ENCODE results near the gene PTPRD. TPM values are rescaled to one million over a fixed set of nuclear protein-coding genes. Genes with fewer than 3 reads are reported as not detected.

PTPRD gene
- total and polyA plus RNA-seq, 10 donors = 0.08 to 11.7 (median 2.9) TPM

DNA sequence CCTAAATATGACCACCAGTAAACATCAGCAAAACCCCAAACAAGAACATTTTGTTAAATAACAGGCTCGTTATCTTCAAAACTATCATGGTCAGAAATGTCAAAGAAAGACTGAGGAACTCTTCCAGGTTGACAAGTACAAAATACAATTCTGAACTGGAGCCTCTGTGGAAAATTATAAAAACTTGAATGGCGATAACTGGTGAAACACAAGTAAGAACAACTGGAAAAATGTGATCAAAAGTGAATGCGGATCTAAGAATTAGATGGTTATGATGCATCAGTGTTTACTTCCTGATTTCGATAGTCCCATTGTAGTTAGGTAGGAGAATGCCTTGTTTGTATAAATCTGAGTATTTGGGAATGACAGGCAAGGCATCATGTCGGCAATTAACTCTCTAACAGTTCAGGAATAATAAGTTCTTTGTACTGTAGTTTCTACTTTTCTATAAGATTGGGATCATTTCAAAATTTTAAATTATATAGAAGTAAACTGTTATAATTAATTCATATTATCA, 2073.1 kb downstream of the PTPRD start:
- TF ChIP-seq POLR2AphosphoS5 (IDR thresholded peaks at IDR 0.05) = no peak
- TF ChIP-seq POLR2A (IDR thresholded peaks at IDR 0.05) = no peak
- TF ChIP-seq, protein P1, sequence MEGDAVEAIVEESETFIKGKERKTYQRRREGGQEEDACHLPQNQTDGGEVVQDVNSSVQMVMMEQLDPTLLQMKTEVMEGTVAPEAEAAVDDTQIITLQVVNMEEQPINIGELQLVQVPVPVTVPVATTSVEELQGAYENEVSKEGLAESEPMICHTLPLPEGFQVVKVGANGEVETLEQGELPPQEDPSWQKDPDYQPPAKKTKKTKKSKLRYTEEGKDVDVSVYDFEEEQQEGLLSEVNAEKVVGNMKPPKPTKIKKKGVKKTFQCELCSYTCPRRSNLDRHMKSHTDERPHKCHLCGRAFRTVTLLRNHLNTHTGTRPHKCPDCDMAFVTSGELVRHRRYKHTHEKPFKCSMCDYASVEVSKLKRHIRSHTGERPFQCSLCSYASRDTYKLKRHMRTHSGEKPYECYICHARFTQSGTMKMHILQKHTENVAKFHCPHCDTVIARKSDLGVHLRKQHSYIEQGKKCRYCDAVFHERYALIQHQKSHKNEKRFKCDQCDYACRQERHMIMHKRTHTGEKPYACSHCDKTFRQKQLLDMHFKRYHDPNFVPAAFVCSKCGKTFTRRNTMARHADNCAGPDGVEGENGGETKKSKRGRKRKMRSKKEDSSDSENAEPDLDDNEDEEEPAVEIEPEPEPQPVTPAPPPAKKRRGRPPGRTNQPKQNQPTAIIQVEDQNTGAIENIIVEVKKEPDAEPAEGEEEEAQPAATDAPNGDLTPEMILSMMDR (IDR thresholded peaks at IDR 0.05 in 8 of 11, conservative IDR thresholded peaks at IDR 0.05 in 3 of 11) = no peak
- Histone ChIP-seq H3K27me3 (replicated peaks in 1 of 7) (no peaks in the 10 kb centered on the region), H3K4me3 (no peak overlapping the region), H3K27ac (no peak overlapping the region), H3K9me3 (no peaks in the 10 kb centered on the region), H3K36me3 (no peaks in the 10 kb centered on the region), H3K4me1 (no peaks in the 10 kb centered on the region)
- no peak for DNase-seq
- intact Hi-C loops (cut with DNase I; ENCODE audit: low total_unique reads) = no loop called here
- WGBS, 5 donors = 82 to 92% (median 85%) methylated on average over 5 of the region's 5 CpGs

DNA sequence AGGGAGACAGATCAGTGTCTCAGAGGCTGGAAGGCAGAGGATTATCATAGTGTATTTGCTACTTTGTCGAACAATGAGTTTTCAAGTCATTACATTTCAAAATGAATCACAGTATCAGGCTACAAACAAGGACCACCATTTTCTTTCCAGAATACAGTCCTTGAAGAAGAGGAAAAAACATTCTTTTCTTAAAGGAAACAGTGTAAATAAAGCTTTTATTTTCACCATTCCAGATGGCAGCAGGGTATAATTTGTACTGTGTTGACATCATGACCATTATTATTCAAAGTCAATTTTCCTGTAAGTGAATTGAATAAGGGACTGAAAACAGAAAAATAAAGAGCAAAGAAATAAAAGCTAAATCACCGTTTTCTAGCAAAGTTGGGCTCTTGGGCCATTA, 2076.0 kb downstream of the PTPRD start:
- DNase-seq = no peak
- no peaks in the 10 kb centered on the region for H3K9me3 ChIP-seq
- TF ChIP-seq POLR2AphosphoS5 (IDR thresholded peaks at IDR 0.05) (no peak), POLR2A (IDR thresholded peaks at IDR 0.05) (no peak)
- TF ChIP-seq, protein P1 (IDR thresholded peaks at IDR 0.05 in 8 of 11, conservative IDR thresholded peaks at IDR 0.05 in 3 of 11) = no peak
- H3K27me3 ChIP-seq (replicated peaks in 1 of 7) = no peaks in the 10 kb centered on the region
- no peak overlapping the region for H3K27ac ChIP-seq
- H3K4me3 ChIP-seq = no peak overlapping the region
- no peaks in the 10 kb centered on the region for H3K4me1 ChIP-seq
- intact Hi-C loops (cut with DNase I; ENCODE audit: low total_unique reads) = no loop called here
- H3K36me3 ChIP-seq = no peaks in the 10 kb centered on the region
- WGBS, 5 donors = 86 to 91% (median 91%) methylated on average over 2 of the region's 2 CpGs

DNA sequence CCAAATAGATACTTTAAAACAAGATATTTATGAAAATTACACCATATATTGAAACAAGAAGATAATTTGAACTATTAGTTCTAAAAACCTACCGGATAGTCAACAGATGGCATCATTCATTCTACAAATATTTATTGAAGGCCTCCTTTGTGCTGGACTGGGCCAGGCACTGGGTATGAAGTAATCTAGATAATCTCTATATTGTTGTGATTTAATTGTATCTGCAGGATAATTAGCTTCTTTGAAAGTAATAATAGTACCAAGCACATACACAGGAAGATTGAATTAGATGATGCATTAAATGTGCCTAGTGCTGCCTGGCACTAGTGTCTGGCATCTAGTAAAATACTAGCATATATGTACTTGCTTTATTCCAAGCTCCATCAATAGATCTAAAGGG, 2078.0 kb downstream of the PTPRD start:
- Histone ChIP-seq H3K27me3 (replicated peaks in 1 of 7) (no peaks in the 10 kb centered on the region), H3K9me3 (no peaks in the 10 kb centered on the region), H3K36me3 (no peaks in the 10 kb centered on the region), H3K4me1 (no peaks in the 10 kb centered on the region), H3K4me3 (no peak overlapping the region), H3K27ac (no peak overlapping the region)
- intact Hi-C loops (cut with DNase I; ENCODE audit: low total_unique reads) = no loop called here
- DNase-seq = no peak
- 91 to 97% (median 93%) methylated on average over 1 of the region's 1 CpG for WGBS, 5 donors
- TF ChIP-seq, protein P1 (IDR thresholded peaks at IDR 0.05 in 8 of 11, conservative IDR thresholded peaks at IDR 0.05 in 3 of 11) = no peak
- TF ChIP-seq POLR2AphosphoS5 (IDR thresholded peaks at IDR 0.05) (no peak), POLR2A (IDR thresholded peaks at IDR 0.05) (no peak)

DNA sequence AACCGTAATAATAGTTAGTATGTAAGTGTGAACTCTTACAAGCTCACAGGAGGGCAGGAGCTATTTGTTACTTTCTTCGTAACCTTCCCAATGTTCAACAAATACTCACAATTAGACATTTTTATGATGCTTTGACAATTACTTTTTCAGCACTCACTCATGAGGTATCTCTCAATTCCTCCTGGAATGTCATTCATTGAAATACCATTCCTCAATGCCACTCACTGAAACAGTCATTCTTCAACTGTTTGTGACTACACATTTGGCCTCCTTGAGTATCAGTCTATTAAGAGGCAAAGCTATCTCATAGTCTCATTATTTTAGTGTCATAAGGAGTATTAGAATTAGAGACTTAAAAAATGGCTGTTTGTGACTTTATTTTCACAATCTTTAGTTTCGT, 2079.1 kb downstream of the PTPRD start:
- 77 to 92% (median 83%) methylated on average over 3 of the region's 3 CpGs for WGBS, 5 donors
- H3K27me3 ChIP-seq (replicated peaks in 1 of 7) = no peaks in the 10 kb centered on the region
- no peaks in the 10 kb centered on the region for H3K36me3 ChIP-seq
- TF ChIP-seq, protein P1 (IDR thresholded peaks at IDR 0.05 in 8 of 11, conservative IDR thresholded peaks at IDR 0.05 in 3 of 11) = no peak
- TF ChIP-seq POLR2A (IDR thresholded peaks at IDR 0.05) (no peak), POLR2AphosphoS5 (IDR thresholded peaks at IDR 0.05) (no peak)
- no peaks in the 10 kb centered on the region for H3K9me3 ChIP-seq
- DNase-seq = no peak
- H3K27ac ChIP-seq = no peak overlapping the region
- H3K4me3 ChIP-seq = no peak overlapping the region
- no peaks in the 10 kb centered on the region for H3K4me1 ChIP-seq
- intact Hi-C loops (cut with DNase I; ENCODE audit: low total_unique reads) = no loop called here
